Gastroesophageal sphincter (tissue), 4 donors: Measurements from ENCODE around the gene EEF1AKMT3. TPM values are rescaled to one million over a fixed set of nuclear protein-coding genes. Genes with fewer than 3 reads are reported as not detected.
A peak's percentile ranks its signal among the peaks of the same experiment; 100 is the strongest.
"Not testable (repeated sequence)": the region's sequence is repeated elsewhere in the genome, so short reads cannot be mapped to it uniquely, and the experiment has no call there.

Experiments
- ATAC-seq: fragments of 150-250 bp; one replicate; pipeline ENCODE4 v1.9.1; 2016; ENCODE audit warnings: mild to moderate bottlenecking, moderate library complexity
- H3K27ac ChIP-seq, 4 donors: fragments of 200-600 bp; sonication (generic) in 3 of 4; 1 replicate in 3 of 4; 2 replicates in 1 of 4; pipeline ENCODE4 v1.5.1; 2016 to 2019
- H3K27me3 ChIP-seq: fragments of 200-600 bp; sonication (generic); one replicate; pipeline ENCODE4 v1.5.1; 2019
- H3K36me3 ChIP-seq, 2 donors: fragments of 200-600 bp; sonication (generic); one replicate each; pipeline ENCODE4 v1.5.1; 2019; ENCODE audit warnings: control low read depth in 1 of 2
- H3K4me1 ChIP-seq, 3 donors: fragments of 200-600 bp; sonication (generic); 1 replicate in 2 of 3; 2 replicates in 1 of 3; pipeline ENCODE4 v1.5.1; 2016 to 2019; ENCODE audit warnings: control low read depth in 2 of 3
- H3K4me3 ChIP-seq, 2 donors: fragments of 200-600 bp; sonication (generic); one replicate each; pipeline ENCODE4 v1.5.1; 2019; ENCODE audit warnings: mild to moderate bottlenecking in 1 of 2, moderate library complexity in 1 of 2
- H3K9me3 ChIP-seq, 3 donors: fragments of 200-600 bp; sonication (generic); one replicate each; pipeline ENCODE4 v1.5.1; 2017 to 2019; ENCODE audit warnings: control low read depth in 2 of 3
- CTCF ChIP-seq, 4 experiments: fragments of 200-600 bp in 2 of 4; fragments of 450-650 bp in 2 of 4; sonication (generic) in 1 of 4; IDR thresholded peaks; one replicate each; pipeline ENCODE4 v1.5.1; 2017 to 2019; ENCODE audit warnings: antibody characterized with exemption in 4 of 4, mild to moderate bottlenecking in 2 of 4, moderate library complexity in 2 of 4
- EP300 ChIP-seq: sonication (generic); formaldehyde crosslinking; IDR thresholded peaks from one replicate; pipeline ENCODE4 v1.6.1; 2017; ENCODE audit warnings: antibody characterized with exemption, mild to moderate bottlenecking
- POLR2A ChIP-seq, 2 donors: fragments of 450-650 bp; IDR thresholded peaks; one replicate each; pipeline ENCODE4 v1.6.1; 2017; ENCODE audit warnings: antibody characterized with exemption in 2 of 2, mild to moderate bottlenecking in 2 of 2, moderate library complexity in 1 of 2
- POLR2AphosphoS5 ChIP-seq: sonication (generic); formaldehyde crosslinking; IDR thresholded peaks from one replicate; pipeline ENCODE4 v1.6.1; 2017; ENCODE audit warnings: antibody characterized with exemption
- WGBS, 2 donors: methylation state at CpG; one replicate each; pipeline ENCODE4 v1.1.5; 2018; ENCODE audit warnings: low coverage in 1 of 2; 5-methylcytosine and 5-hydroxymethylcytosine counted together
- total RNA-seq, 4 donors: library from RNA; depleted of rRNA; stranded (reverse); fragments of >200 nt; gene quantifications; one replicate each; pipeline ENCODE4 v1.1.0, GENCODE V29; 2016

Gene EEF1AKMT3
- total RNA-seq, 4 donors from 2014 or later, result 10.8 to 19.5 (median 11.7) TPM

- no peak overlapping the region for H3K4me3 ChIP-seq
- peak overlapping the region in 3 of 4 donors; percentile 58 to 65 (median 64) for H3K27ac ChIP-seq
- no peak for ATAC-seq
- H3K9me3 ChIP-seq, result no peaks in the 10 kb centered on the region
- H3K27me3 ChIP-seq, result no peaks in the 10 kb centered on the region
- peaks cover 0 to 49% of the 10 kb centered on the region in 2 donors for H3K36me3 ChIP-seq
- H3K4me1 ChIP-seq, result peaks cover 0 to 85% (median 35%) of the 10 kb centered on the region in 3 donors
- 57 to 86% methylated on average over 4 to 8 of the region's 8 CpGs for WGBS, 2 donors
- TF ChIP-seq EP300, result no peak
- TF ChIP-seq CTCF (IDR thresholded peaks at IDR 0.05), result no peak
- TF ChIP-seq POLR2A (IDR thresholded peaks at IDR 0.05), result no peak
- TF ChIP-seq POLR2AphosphoS5, result no peak
Observed at GRCh38 chr12:57817261-57817989, 45.0 kb downstream of the EEF1AKMT3 start.

DNA sequence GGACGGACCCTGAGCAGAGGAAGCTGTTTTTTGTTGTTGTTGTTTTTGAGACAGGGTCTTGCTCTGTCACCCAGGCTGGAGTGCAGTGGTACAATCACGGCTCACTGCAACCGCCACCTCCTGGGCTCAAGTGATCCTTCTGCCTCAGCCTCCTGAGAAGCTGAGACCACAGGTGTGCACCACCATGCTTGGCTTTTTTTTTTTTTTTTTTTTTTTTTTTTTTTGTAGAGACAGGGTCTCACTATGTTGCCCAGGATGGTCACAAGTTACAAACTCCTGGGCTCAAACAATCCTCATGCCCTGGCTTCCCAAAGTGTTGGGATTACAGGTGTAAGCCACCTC lies 45.5 kb downstream of the EEF1AKMT3 start:
- Histone ChIP-seq H3K36me3 (peaks cover 0 to 49% of the 10 kb centered on the region in 2 donors), H3K27ac (peak overlapping the region in 3 of 4 donors; percentile 58 to 65 (median 64)), H3K4me1 (peaks cover 0 to 90% (median 41%) of the 10 kb centered on the region in 3 donors)
- WGBS, 2 donors, result 72 to 79% methylated on average over 2 to 3 of the region's 3 CpGs
- not testable (repeated sequence) for H3K9me3 ChIP-seq, H3K4me3 ChIP-seq, H3K27me3 ChIP-seq, ATAC-seq

DNA sequence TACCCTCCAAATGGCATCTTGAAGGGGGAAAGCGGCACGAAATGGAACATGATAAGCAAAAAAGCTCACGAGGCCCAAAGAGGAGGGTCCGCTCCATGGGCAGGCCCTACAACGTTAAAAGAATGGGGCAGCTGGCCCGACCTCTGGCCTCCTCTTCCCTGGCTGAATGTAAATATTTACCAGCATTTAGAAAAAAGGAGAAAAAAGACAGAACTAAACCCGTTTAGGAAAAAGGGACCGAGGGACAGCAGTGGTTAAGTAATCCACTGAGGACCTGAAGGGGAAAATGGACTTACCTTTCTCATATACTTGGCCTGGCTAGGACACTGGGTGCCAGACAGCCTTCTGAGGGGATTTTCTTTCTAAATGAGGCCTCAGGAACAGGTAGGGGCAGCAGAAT lies 47.7 kb downstream of the EEF1AKMT3 start:
- ATAC-seq, H3K9me3 ChIP-seq, H3K4me3 ChIP-seq, H3K27me3 ChIP-seq: not testable (repeated sequence)
- Histone ChIP-seq H3K27ac (peak overlapping the region in 3 of 4 donors; percentile 43 to 65 (median 50)), H3K4me1 (peaks cover 0 to 99% (median 39%) of the 10 kb centered on the region in 3 donors), H3K36me3 (peaks cover 3 to 68% of the 10 kb centered on the region in 2 donors)
- WGBS, 2 donors, result 57 to 58% methylated on average over 7 of the region's 8 CpGs

- Histone ChIP-seq H3K36me3 (peaks cover 4 to 77% of the 10 kb centered on the region in 2 donors), H3K27ac (peak overlapping the region in 3 of 4 donors; percentile 18 to 53 (median 43)), H3K4me1 (peaks cover 0 to 98% (median 31%) of the 10 kb centered on the region in 3 donors)
- H3K4me3 ChIP-seq, H3K27me3 ChIP-seq, H3K9me3 ChIP-seq, ATAC-seq: not testable (repeated sequence)
- WGBS, 2 donors, result no CpG with 5 or more reads among the region's 5 CpGs
Observed at GRCh38 chr12:57821015-57821414, 48.6 kb downstream of the EEF1AKMT3 start.

DNA sequence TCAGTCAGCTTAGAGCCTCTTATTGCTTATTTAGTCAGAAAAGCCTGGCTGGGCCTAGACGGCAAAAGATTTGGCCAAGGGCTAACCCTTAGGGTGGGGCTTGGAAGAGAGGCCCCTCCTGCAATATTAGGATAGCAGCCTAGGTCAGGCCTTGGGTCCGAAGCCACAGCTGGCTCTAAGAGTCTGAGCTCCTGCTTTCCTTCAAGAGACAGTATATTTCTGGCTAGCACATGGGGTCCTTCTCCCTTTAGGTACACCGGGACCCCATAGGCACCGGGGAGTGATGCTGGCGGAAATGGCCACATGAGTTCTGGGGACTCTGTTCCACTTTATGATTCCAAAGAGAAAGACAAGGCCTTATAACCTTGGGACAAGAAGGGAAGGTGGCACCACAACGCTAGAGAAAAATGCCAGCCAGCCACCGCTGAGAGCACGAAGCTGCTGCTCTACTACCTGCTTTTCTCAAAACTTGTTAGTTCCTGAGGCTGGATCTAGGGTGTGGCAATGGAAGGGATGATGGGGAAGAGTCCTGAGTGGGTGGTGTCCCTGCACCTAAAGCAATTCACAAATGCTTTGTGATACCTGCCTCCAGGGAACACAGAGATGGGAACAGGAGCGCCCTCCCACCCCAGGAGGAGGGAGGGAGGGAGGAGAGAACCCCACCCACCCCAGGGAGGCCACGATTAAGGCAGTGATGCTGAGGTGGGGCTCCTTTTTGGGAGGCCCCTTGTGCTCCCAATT lies 49.2 kb downstream of the EEF1AKMT3 start:
- Histone ChIP-seq H3K4me1 (peaks cover 0 to 98% (median 25%) of the 10 kb centered on the region in 3 donors), H3K27ac (peak overlapping the region in 3 of 4 donors; percentile 18 to 53 (median 39))

DNA sequence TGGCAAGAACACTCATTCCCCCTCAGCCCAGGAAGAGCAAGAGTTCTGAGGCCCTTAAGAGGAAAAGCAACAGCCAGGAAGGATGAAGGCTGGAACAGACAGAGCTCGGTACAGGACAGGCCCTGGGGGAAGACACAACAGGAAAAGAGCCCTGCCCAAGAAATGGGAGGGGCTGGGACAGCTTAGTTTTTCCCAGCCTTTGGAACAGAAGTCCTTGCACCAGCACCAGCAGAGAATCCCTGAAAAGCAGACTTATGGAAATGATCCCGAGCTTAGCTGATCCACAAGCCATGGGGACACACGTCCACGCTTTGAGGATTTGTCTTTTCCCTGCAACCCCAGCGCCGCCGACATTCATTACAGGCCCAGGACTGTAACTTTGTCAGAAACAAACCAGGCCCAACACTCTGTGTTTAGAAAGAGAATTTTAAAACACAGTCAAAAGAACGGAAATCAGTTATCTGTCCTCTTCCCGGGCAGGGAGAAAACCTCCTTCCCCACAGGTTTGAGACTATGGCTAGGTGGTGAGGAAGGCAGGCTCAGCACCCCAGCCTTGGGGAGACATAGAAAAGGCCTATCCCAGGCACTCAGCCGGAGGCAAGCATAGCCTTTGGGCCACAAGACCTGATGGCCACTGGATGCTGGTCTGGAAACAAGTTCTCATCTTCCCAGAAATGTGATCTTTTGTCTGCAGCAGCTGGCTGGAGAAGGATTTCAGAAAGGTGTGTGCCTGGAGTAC lies 50.1 kb downstream of the EEF1AKMT3 start:
- TF ChIP-seq EP300 (no peak), POLR2AphosphoS5 (no peak), POLR2A (IDR thresholded peaks at IDR 0.05) (no peak), CTCF (IDR thresholded peaks at IDR 0.05) (no peak)
- H3K36me3 ChIP-seq, result peaks cover 11 to 92% of the 10 kb centered on the region in 2 donors
- 60 to 63% methylated on average over 2 to 7 of the region's 10 CpGs for WGBS, 2 donors
- H3K9me3 ChIP-seq, result no peaks in the 10 kb centered on the region
- no peaks in the 10 kb centered on the region for H3K27me3 ChIP-seq
- no peak overlapping the region for H3K4me3 ChIP-seq
- peak overlapping the region in 3 of 4 donors; percentile 39 to 57 (median 53) for H3K27ac ChIP-seq
- ATAC-seq, result no peak
- peaks cover 0 to 98% (median 16%) of the 10 kb centered on the region in 3 donors for H3K4me1 ChIP-seq

More for the DNA sequence above, 49.2 kb downstream of the EEF1AKMT3 start:
- Histone ChIP-seq H3K27me3 (no peaks in the 10 kb centered on the region), H3K36me3 (peaks cover 6 to 83% of the 10 kb centered on the region in 2 donors), H3K9me3 (no peaks in the 10 kb centered on the region), H3K4me3 (no peak overlapping the region)
- ATAC-seq, result no peak
- WGBS, 2 donors, result 65 to 77% methylated on average over 4 to 5 of the region's 10 CpGs
- TF ChIP-seq EP300 (no peak), POLR2AphosphoS5 (peak; percentile 5), POLR2A (IDR thresholded peaks at IDR 0.05) (no peak)
